Measurements from ENCODE around the gene IKZF2. TPM values are rescaled to one million over a fixed set of nuclear protein-coding genes. Genes with fewer than 3 reads are reported as not detected.
A peak's percentile ranks its signal among the peaks of the same experiment; 100 is the strongest.

IKZF2 gene
- total and polyA plus RNA-seq, 4 donors = 0.35 to 4.7 (median 2.5) TPM

- Histone ChIP-seq H3K4me1 (ENCODE audit: control insufficient read depth in 4 of 4, insufficient read depth in 4 of 4, low read length in 3 of 4) (peaks cover 0 to 37% (median 24%) of the 10 kb centered on the region in 4 donors), H3K4me3 (ENCODE audit: low read depth in 1 of 3, low read length in 3 of 3) (no peak overlapping the region), H3K36me3 (ENCODE audit: control insufficient read depth in 4 of 4, insufficient read depth in 3 of 4, low read depth in 1 of 4, low read length in 3 of 4) (no peaks in the 10 kb centered on the region), H3K27me3 (ENCODE audit: control insufficient read depth in 4 of 4, insufficient read depth in 4 of 4, low read length in 3 of 4) (no peaks in the 10 kb centered on the region), H3K9ac (ENCODE audit: low read depth in 1 of 2, low read length in 2 of 2) (no peak overlapping the region), H3K9me3 (ENCODE audit: control insufficient read depth in 4 of 4, low read length in 3 of 4) (no peaks in the 10 kb centered on the region), H3K27ac (ENCODE audit: low read depth in 1 of 2, low read length in 2 of 2) (no peak overlapping the region)
- DNase-seq (ENCODE audit: low spot score) = no peak
- TF ChIP-seq EGR1 (IDR thresholded peaks at IDR 0.05; ENCODE audit: low read depth in 2 of 2) (no peak), FOXA1 (IDR thresholded peaks at IDR 0.05) (no peak), JUND (IDR thresholded peaks at IDR 0.05) (peak in 1 of 2 donors; percentile 35), ATF3 (IDR thresholded peaks at IDR 0.05) (no peak), YY1 (IDR thresholded peaks at IDR 0.05) (peak; percentile 47), GABPA (IDR thresholded peaks at IDR 0.05 in 1 of 2, conservative IDR thresholded peaks at IDR 0.05 in 1 of 2) (no peak), SP1 (IDR thresholded peaks at IDR 0.05) (no peak), HNF4A (conservative IDR thresholded peaks at IDR 0.05) (peak; percentile 69 to 92), NR2F2 (IDR thresholded peaks at IDR 0.05) (no peak), REST (IDR thresholded peaks at IDR 0.05) (peak; percentile 51), HNF4G (IDR thresholded peaks at IDR 0.05) (peak; percentile 18), TAF1 (conservative IDR thresholded peaks at IDR 0.05) (no peak), RXRA (IDR thresholded peaks at IDR 0.05) (peak in 1 of 2 donors; percentile 60), ZBTB33 (IDR thresholded peaks at IDR 0.05) (peak; percentile 31)
- 37% methylated on average over 2 of the region's 2 CpGs for WGBS
These were observed 5.3 kb upstream of the IKZF2 start for GRCh38 chr2:213156717-213157116.

GRCh38 chr2:213152888-213153287 lies 1.5 kb upstream of the IKZF2 start:
- Histone ChIP-seq H3K36me3 (ENCODE audit: control insufficient read depth in 4 of 4, insufficient read depth in 3 of 4, low read depth in 1 of 4, low read length in 3 of 4) (no peaks in the 10 kb centered on the region), H3K27me3 (ENCODE audit: control insufficient read depth in 4 of 4, insufficient read depth in 4 of 4, low read length in 3 of 4) (no peaks in the 10 kb centered on the region), H3K27ac (ENCODE audit: low read depth in 1 of 2, low read length in 2 of 2) (peak overlapping the region; percentile 96), H3K9ac (ENCODE audit: low read depth in 1 of 2, low read length in 2 of 2) (peak overlapping the region; percentile 77 to 95), H3K4me1 (ENCODE audit: control insufficient read depth in 4 of 4, insufficient read depth in 4 of 4, low read length in 3 of 4) (peaks cover 0 to 51% (median 35%) of the 10 kb centered on the region in 4 donors), H3K9me3 (ENCODE audit: control insufficient read depth in 4 of 4, low read length in 3 of 4) (no peaks in the 10 kb centered on the region), H3K4me3 (ENCODE audit: low read depth in 1 of 3, low read length in 3 of 3) (peak overlapping the region; percentile 77 to 91 (median 84))
- DNase-seq (ENCODE audit: low spot score) = no peak
- WGBS = 37% methylated on average over 6 of the region's 6 CpGs
- TF ChIP-seq FOXA1 (IDR thresholded peaks at IDR 0.05) (no peak), NR2F2 (IDR thresholded peaks at IDR 0.05) (no peak), HNF4A (conservative IDR thresholded peaks at IDR 0.05) (no peak), ZBTB33 (IDR thresholded peaks at IDR 0.05) (no peak), ATF3 (IDR thresholded peaks at IDR 0.05) (no peak), RXRA (IDR thresholded peaks at IDR 0.05) (no peak), SP1 (IDR thresholded peaks at IDR 0.05) (no peak), JUND (IDR thresholded peaks at IDR 0.05) (no peak), CTCF (IDR thresholded peaks at IDR 0.05; ENCODE audit: low read depth, low read length, missing input control) (no peak), YY1 (IDR thresholded peaks at IDR 0.05) (no peak), EGR1 (IDR thresholded peaks at IDR 0.05; ENCODE audit: low read depth in 2 of 2) (no peak), RAD21 (IDR thresholded peaks at IDR 0.05) (no peak), HNF4G (IDR thresholded peaks at IDR 0.05) (no peak), MAX (IDR thresholded peaks at IDR 0.05) (no peak), FOXA2 (IDR thresholded peaks at IDR 0.05) (no peak)
